Uterus (tissue), 4 donors: ENCODE data around the gene RRP1B. TPM values are rescaled to one million over a fixed set of nuclear protein-coding genes. Genes with fewer than 3 reads are reported as not detected.
"Not testable (repeated sequence)": the region's sequence is repeated elsewhere in the genome, so short reads cannot be mapped to it uniquely, and the experiment has no call there.

Experiments used
- DNase-seq, 2 donors: peaks; one replicate each; pipeline ENCODE4 v3.0.0-alpha.2; 2019 to 2020
- H3K27ac ChIP-seq, 2 donors: fragments of 200-600 bp; sonication (generic); 1 replicate in 1 of 2; 2 replicates in 1 of 2; pipeline ENCODE4 v1.5.1; 2016 to 2018
- H3K27me3 ChIP-seq, 2 donors: fragments of 200-600 bp; sonication (generic); one replicate each; pipeline ENCODE4 v1.5.1; 2018 to 2019; ENCODE audit warnings: control low read depth in 1 of 2
- H3K36me3 ChIP-seq, 2 donors: fragments of 200-600 bp; sonication (generic); one replicate each; pipeline ENCODE4 v1.5.1; 2019; ENCODE audit warnings: control low read depth in 1 of 2
- H3K4me1 ChIP-seq, 2 donors: fragments of 200-600 bp; sonication (generic); one replicate each; pipeline ENCODE4 v1.5.1; 2018 to 2019; ENCODE audit warnings: control low read depth in 1 of 2
- H3K4me3 ChIP-seq, 2 donors: fragments of 200-600 bp; sonication (generic); 1 replicate in 1 of 2; 2 replicates in 1 of 2; pipeline ENCODE4 v1.5.1; 2018 to 2019; ENCODE audit warnings: mild to moderate bottlenecking in 1 of 2
- H3K9me3 ChIP-seq, 2 donors: fragments of 200-600 bp; sonication (generic); one replicate each; pipeline ENCODE4 v1.5.1; 2019; ENCODE audit warnings: control low read depth in 1 of 2
- POLR2A ChIP-seq, 2 donors: fragments of 450-650 bp; IDR thresholded peaks; one replicate each; pipeline ENCODE4 v1.6.1; 2016; ENCODE audit warnings: antibody characterized with exemption in 2 of 2, mild to moderate bottlenecking in 1 of 2, moderate library complexity in 1 of 2
- intact Hi-C: fragments of 100-400 bp; cut with DNase I; formaldehyde crosslinking; loops from one replicate; pipeline ENCODE4 v1.15.1; 2023; ENCODE audit warnings: low total_unique reads
- total RNA-seq, 4 donors: library from RNA; depleted of rRNA in 3 of 4; stranded (reverse); fragments of >200 nt in 3 of 4; gene quantifications; one replicate each; pipeline versions ENCODE4 v1.1.0 to v1.2.4, GENCODE V29; 2014 to 2023
- TF ChIP-seq, protein P1 (sequence below), 4 experiments: fragments of 200-600 bp in 2 of 4; fragments of 450-650 bp in 2 of 4; sonication (generic) in 2 of 4; IDR thresholded peaks; one replicate each; pipeline ENCODE4 v1.5.1; 2016 to 2019; ENCODE audit warnings: antibody characterized with exemption in 4 of 4, mild to moderate bottlenecking in 2 of 4, moderate library complexity in 1 of 4
- donor health status: DM: yes; HTN: yes; CAD: no.

RRP1B gene
- total RNA-seq, 4 donors from 2014 or later: 9.7 to 28.1 (median 19.3) TPM

DNA sequence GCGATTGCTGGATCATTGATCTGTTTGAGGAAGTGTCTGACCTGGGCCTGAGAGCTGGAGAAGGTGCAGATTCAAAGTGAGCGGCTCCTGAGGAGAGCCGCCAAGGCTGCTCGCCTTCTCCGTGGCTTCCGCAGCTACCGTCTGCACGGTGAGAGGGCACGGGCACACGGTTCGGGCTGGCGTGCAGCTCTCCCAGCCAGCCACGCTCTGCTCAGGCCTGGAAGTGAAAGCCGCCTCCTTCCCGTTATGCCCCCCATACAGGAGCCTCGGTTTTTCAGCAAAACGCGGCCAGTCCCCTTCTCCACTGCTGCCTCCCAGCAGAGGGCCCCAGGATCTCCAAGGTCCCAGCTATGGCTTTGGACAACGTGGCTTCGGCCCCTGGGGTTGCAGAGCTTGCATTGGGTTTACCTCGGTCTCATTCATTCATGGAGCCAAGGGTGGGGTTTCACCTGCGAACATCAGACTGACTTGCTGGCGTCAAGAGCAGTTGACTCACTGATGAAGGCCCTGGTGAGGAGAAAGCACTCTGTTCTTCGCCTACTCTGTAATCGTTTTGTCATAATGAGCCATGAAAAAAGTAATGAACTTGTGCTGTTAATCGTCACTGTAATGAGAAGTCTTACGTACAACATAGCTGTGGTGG lies 35.2 kb downstream of the RRP1B start:
- intact Hi-C loops: no loop called here
- DNase-seq: no peak
- no peaks in the 10 kb centered on the region for H3K9me3 ChIP-seq
- no peaks in the 10 kb centered on the region for H3K27me3 ChIP-seq
- TF ChIP-seq, protein P1, sequence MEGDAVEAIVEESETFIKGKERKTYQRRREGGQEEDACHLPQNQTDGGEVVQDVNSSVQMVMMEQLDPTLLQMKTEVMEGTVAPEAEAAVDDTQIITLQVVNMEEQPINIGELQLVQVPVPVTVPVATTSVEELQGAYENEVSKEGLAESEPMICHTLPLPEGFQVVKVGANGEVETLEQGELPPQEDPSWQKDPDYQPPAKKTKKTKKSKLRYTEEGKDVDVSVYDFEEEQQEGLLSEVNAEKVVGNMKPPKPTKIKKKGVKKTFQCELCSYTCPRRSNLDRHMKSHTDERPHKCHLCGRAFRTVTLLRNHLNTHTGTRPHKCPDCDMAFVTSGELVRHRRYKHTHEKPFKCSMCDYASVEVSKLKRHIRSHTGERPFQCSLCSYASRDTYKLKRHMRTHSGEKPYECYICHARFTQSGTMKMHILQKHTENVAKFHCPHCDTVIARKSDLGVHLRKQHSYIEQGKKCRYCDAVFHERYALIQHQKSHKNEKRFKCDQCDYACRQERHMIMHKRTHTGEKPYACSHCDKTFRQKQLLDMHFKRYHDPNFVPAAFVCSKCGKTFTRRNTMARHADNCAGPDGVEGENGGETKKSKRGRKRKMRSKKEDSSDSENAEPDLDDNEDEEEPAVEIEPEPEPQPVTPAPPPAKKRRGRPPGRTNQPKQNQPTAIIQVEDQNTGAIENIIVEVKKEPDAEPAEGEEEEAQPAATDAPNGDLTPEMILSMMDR (IDR thresholded peaks at IDR 0.05): no peak
- no peak for TF ChIP-seq POLR2A (IDR thresholded peaks at IDR 0.05)
- no peak overlapping the region for H3K4me3 ChIP-seq
- no peaks in the 10 kb centered on the region for H3K36me3 ChIP-seq
- H3K4me1 ChIP-seq: no peaks in the 10 kb centered on the region
- H3K27ac ChIP-seq: no peak overlapping the region

DNA sequence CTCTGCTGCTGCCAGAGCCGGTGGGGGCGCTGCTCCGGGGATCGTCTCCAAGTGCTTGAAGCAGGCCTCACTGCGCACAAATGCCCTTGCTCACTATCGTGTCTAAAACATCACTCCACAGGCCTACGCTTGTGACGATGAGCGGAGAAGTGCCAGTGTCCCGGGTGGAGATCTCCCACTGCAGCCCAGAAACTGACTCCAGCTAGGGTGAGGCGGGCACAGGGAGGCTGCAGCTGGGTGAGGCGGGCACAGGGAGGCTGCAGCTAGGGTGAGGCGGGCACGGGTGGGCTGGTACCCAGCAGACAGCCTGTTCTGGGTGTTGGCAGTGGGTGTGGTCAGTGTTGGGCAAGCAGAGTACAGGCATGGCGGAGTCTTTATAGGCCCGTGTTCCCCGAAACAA lies 36.9 kb downstream of the RRP1B start:
- Histone ChIP-seq H3K27ac (no peak overlapping the region), H3K9me3 (no peaks in the 10 kb centered on the region), H3K27me3 (no peaks in the 10 kb centered on the region), H3K4me3 (no peak overlapping the region), H3K36me3 (no peaks in the 10 kb centered on the region), H3K4me1 (no peaks in the 10 kb centered on the region)
- no peak for DNase-seq
- intact Hi-C loops: no loop called here
- TF ChIP-seq, protein P1 (IDR thresholded peaks at IDR 0.05): no peak
- no peak for TF ChIP-seq POLR2A (IDR thresholded peaks at IDR 0.05)

DNA sequence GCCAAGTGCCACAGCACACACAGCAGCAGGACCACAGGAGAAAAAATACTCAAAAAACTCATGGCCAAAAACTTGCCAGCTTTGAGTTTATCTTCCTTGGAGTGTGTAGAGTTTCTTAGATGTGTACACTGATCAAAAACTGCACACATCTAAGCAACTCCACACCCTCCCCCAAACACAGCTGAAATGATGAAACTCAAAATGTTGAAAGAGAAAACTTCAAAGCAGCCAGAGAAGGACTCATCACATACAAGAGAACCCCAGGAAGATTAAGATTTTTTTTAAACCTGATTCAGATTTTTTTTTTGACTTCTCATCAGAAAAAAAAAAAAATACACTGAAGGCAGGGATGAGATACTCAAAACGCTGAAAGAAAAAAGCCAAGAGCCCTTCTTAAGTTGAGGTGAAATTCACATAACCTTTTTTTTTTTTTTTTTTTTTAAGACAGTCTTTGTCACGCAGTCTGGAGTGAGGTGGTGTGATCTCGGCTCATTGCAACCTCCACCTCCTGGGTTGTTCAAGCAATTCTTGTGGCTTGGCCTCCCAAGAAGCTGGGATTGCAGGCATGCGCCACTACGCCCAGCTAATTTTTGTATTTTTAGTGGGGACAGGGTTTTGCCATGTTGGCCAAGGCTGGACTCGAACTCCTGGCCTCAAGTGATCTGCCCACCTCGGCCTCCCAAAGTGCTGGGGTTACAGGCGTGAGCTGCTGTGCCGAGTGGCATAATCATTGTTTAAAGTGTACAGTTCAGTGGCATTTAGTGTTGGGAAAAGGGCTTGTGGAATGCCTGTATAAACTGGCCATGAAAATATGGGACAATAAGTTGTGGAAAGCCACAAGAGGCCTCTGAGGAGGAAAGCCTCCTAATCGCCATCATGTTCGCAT lies 38.6 kb downstream of the RRP1B start:
- TF ChIP-seq POLR2A (IDR thresholded peaks at IDR 0.05): no peak
- TF ChIP-seq, protein P1 (IDR thresholded peaks at IDR 0.05): no peak
- Histone ChIP-seq H3K27ac (no peak overlapping the region), H3K27me3 (no peaks in the 10 kb centered on the region), H3K4me1 (no peaks in the 10 kb centered on the region), H3K36me3 (no peaks in the 10 kb centered on the region), H3K9me3 (no peaks in the 10 kb centered on the region), H3K4me3 (no peak overlapping the region)
- intact Hi-C loops: no loop called here
- no peak for DNase-seq

DNA sequence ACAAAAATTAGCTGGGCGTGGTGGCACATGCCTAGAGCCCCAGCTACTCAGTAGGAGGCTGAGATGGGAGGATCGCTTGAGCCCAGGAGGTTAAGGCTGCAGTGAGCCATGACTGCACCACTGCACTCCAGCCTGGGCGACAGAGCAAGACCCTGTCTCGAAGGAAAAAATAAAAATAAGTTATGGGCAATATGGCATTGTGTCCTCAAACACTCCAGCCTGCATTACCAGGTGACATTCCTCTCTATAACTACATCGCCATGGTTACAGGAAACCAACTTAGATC lies 40.1 kb downstream of the RRP1B start:
- H3K9me3 ChIP-seq, intact Hi-C loops, H3K27me3 ChIP-seq, H3K4me1 ChIP-seq, H3K4me3 ChIP-seq, H3K27ac ChIP-seq, DNase-seq, H3K36me3 ChIP-seq: not testable (repeated sequence)

DNA sequence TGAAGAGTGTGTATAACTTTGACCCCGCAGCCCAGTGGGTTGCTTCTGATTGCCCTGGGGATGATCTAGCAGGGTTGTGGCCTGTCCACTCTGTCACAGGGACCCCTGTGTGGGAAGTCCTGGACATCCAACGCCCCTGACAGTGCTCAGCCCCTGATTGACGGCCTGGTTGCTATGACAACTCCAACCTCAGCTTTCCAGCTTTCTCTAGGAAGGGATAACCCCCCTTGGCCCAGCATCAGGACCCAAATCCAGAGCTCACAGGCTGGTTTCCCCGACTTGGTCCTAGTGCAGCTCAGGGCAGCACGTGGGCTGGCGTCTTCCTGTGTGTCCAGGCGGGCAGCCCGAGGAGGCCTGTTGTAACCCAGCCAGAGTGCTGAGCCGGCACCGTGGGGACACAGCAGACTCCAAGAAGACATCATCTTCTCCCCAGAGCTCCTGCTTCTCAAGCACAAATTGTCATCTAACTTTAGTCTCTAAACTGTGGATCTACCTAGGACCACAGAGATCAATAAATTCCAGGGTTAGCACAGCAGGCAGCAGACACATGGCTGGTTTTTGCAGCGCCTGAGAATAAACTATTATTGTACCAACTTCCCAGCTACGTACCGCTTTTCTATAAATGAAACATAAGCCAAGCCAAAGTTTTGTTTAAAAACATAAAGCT lies 40.7 kb downstream of the RRP1B start:
- Histone ChIP-seq H3K36me3 (no peaks in the 10 kb centered on the region), H3K4me3 (no peak overlapping the region), H3K9me3 (no peaks in the 10 kb centered on the region), H3K27me3 (no peaks in the 10 kb centered on the region), H3K4me1 (no peaks in the 10 kb centered on the region), H3K27ac (no peak overlapping the region)
- intact Hi-C loops: no loop called here
- no peak for TF ChIP-seq POLR2A (IDR thresholded peaks at IDR 0.05)
- TF ChIP-seq, protein P1 (IDR thresholded peaks at IDR 0.05): no peak
- DNase-seq: no peak
